GM21717 (cell line): ENCODE results near the gene ABCA13.
A peak's percentile ranks its signal among the peaks of the same experiment; 100 is the strongest.

Source experiments
- ATAC-seq: cut with Tn5 transposase; IDR thresholded peaks from one replicate; pipeline ENCODE4 v1.9.1; 2021; ENCODE audit warnings: mild to moderate bottlenecking, moderate library complexity; ENCODE audit not compliant: unreplicated experiment

Gene ABCA13

DNA sequence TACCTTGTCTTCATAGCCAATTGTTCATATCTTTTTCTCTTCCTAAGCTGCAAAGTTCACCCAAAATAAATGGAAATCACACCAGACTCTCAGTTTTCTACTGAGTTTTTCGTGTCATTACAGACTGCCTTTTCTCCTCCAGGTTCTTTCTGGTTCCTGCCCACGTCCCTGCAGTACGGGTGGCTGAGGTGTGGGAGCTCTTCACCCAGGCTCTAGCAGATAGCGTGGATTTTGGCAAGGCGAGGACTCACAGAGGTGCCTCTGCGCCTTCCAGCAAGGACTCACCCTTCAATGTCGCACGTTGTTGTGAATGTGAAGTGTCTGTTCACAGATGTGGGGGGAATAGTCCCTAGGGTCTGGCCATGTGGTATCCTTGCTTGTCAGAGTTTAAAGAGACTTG lies 71.6 kb downstream of the ABCA13 start:
- ATAC-seq, result no peak

DNA sequence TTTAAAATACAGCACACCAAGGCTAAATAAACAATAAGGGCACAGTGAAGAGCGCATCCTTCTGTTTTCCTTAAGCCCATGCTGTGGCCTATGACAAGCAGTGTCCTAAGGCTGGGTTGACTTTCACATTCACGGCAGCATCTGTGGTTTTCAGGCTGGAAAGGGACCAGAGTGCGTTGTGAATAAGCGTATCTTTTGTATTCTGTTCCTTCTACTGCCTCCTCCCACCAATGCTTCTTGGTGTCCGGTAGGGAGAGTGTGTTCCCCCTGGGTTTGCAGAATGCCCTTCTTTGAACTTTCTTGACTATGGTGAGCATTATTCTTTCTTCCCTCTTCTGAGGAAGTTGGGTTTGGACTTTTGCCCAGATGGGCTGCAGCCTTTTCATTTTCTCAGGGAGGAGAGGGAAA lies 73.6 kb downstream of the ABCA13 start:
- no peak for ATAC-seq

GRCh38 chr7:48245751-48246472 lies 74.7 kb downstream of the ABCA13 start:
- peak; percentile 78 for ATAC-seq

- no peak for ATAC-seq
Observed at GRCh38 chr7:48249166-48249565, 77.9 kb downstream of the ABCA13 start.

- no peak for ATAC-seq
Observed at GRCh38 chr7:48250441-48250951, 79.2 kb downstream of the ABCA13 start.

- ATAC-seq, result peak; percentile 94
Observed at GRCh38 chr7:48251766-48252165, 80.5 kb downstream of the ABCA13 start.

DNA sequence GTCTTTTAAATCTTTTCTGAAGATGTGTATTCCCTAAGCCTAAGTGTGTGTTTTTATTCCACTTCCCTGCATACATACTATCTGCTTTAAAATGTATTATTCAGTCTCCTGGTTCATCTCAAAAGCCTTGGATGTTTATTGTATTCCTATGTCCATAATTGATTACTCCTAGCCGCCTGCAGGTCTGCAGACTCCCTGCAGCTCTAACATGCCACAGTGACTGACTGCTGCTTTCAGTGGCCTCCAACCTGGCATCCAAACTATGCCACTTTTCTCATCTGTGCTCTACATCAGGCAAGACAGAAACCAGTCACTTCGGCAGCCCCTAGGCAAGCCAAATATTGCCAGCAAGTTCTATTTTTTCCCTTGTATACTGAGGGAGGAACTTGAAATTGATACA lies 81.7 kb downstream of the ABCA13 start:
- no peak for ATAC-seq

DNA sequence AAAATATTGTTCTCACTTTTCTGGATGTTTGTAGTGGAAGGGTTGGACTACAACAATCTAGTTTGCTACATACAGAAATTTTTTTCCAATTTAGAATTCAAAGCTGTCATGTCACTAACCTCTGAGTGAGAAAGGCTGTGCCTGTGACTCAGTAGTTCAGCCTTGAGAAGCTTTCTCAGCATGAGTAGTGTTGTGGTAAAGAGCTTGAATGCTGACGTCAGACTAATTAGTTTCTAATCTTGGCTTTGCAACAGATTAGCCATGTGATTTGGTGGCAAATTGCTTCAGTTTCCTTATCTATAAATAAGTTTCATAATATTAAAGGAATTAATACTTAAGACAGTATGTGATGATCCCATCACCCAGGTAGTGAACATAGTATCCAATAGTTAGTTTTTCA lies 83.8 kb downstream of the ABCA13 start:
- peak; percentile 50 for ATAC-seq

- no peak for ATAC-seq
Observed at GRCh38 chr7:48259463-48260280, 88.4 kb downstream of the ABCA13 start.

- no peak for ATAC-seq
Observed at GRCh38 chr7:48261696-48262095, 90.4 kb downstream of the ABCA13 start.

DNA sequence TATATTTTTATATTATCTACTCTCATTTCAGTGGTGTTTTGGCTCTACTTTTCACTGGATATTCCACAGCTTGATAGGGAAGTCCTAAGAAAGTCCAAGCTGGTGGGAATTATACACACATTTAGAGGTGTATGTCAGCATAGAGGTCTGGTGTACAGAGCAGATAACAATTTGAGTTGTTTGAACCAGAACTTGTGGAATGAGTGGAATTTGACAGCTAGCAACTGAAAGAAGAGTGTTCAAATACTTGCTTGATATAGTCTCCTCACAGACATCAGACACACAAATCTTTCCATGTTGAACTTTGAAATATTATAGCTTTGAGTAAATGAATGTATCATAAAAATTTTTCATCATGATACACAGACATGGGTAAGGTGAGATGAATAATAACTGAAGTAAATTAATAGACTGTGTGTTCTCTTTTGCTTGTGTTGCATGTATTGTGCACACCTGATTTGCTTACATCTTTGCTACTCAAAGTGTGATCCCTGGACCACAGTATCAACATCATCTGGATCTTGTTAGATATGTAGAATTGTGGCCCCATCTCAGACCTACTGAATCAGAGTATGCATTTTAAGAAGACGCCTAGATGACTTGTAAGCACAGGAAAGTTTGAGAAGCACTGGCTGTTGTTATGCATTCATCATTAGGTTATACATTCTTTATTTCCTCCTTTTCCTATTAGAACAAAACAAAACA lies 91.5 kb downstream of the ABCA13 start:
- ATAC-seq, result no peak

DNA sequence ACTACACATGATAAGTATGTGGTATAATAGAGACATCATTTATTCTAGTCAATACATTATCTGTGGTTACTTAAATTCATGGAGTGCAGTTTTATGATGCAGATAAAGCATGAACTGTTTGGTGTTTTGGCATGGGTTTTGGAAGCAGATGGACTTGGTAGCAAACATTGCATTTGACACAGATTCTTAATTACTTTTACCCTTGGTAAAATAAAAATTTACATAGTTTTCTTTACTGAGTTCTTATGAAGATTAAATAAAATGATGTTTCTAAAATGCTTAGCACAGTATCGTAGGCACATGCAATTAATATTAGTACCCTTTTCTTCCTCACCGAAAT lies 92.0 kb downstream of the ABCA13 start:
- no peak for ATAC-seq

DNA sequence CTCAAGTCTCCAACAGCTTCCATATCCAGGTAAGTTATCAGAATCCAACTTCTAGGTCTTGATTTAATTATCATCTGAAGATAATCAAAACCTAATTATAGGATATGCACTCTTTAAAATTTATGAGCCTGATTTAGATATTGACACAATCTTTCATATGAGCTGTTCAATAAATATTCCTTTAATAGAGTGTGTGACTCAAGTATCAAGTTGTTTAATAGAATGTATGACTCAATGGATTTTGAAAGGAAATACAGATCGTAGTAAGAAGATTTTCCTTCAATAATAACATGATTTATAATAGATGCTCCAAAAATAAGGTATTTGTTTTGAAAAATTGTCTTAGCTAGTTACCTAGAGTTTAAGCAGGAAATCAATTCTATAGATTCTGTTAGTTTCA lies 97.8 kb downstream of the ABCA13 start:
- no peak for ATAC-seq

GRCh38 chr7:48274662-48275061 lies 103.4 kb downstream of the ABCA13 start:
- ATAC-seq, result no peak

GRCh38 chr7:48279420-48279819 lies 108.2 kb downstream of the ABCA13 start:
- ATAC-seq, result no peak

DNA sequence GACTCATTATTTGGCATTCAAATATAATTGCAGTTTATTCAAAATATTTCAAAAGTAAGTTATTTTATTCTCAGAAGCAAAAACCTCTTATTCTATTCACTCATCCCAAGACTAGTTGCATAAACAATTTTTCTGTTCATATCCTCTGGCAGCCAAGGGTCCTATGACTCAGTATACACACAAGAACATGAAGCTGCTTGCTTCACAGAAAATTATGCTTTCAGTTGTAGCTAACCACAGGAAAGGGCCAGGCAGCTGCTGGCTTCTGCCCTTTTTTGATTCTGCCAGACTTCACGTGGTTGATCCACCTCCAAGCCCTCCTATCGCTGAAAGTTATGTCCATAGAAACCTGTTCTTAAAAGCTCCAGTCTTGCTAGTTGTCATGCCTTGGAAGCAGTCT lies 108.8 kb downstream of the ABCA13 start:
- no peak for ATAC-seq

DNA sequence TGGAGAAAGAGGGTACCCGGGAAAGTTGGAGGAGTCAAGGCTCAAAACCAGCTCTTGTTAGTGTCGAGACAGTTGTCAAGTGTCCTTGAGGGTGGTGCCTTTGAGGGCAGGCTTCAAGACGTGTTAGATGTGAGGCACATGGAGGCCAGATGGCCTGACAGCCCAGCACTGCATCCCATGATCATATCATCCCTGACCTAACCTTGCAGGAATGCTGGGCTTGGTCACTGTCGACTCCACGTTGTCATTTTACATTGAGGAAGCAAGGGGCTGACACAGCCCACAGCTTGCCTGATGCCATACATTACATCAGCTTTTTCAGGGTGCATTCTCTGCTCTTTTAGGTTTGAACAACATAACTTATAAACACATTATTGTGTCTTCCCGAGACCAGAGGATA lies 114.1 kb downstream of the ABCA13 start:
- ATAC-seq, result no peak

DNA sequence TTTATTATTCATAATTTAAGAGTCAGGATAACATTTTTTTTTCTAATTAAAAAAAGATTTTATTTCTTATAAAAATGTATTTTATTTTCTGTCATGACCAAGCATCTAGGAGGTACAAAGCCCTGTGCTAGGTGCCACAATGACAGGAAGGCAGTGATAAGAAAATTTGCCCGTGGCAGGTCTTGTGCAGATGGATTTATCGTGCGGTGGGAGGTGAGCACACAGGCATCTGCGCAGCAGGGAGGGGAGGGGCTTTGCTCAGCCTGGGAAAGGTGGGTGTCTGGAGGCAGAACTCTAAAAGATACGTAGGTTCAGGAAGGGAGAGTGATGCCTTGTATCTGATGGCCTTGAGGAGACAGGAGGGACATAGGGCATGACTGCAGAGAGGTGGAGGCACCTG lies 115.6 kb downstream of the ABCA13 start:
- no peak for ATAC-seq

GRCh38 chr7:48289656-48290055 lies 118.4 kb downstream of the ABCA13 start:
- ATAC-seq, result no peak

GRCh38 chr7:48292949-48293348 lies 121.7 kb downstream of the ABCA13 start:
- no peak for ATAC-seq

DNA sequence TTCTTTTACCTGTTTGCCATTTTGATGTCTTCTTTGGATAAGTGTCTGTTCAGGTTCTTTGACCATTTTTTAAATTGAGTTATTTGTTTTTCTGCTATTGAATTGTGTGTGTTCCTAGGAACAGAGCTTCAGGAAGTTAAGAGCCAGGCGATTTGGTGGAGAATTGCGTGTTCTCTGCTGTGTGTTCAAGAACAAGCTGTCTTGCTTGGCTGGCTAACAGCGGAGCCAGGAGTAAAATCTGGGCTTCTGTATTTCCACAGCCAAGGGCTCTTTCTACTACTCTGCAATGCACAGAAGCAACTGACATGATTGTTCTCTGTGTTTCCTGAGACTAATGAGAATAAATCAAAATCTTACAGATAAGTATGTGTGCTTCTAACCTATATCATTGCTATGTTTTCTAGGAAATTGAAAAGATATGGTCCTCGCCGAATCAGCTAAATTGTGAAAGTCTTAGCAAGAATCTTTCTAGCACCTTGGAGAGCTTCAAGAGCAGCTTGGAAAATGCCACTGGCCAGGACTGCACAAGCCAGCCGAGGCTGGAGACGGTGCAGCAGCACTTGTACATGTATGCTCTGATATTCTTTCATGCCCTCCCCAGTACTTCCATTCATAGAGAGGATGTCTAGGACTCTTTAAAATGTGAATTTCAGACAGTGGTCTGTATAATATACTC lies 124.2 kb downstream of the ABCA13 start:
- ATAC-seq, result no peak
